WERI-Rb-1 (cell line): ENCODE data around the gene KCNMA1.

Experiments used
- DNase-seq: peaks from one replicate; pipeline ENCODE4 v3.0.0-alpha.2; 2020
- H3K27ac ChIP-seq: fragments of 250-450 bp; sonication (Bioruptor Pico); 2 replicates; pipeline ENCODE4 v1.5.1; 2020; ENCODE audit warnings: mild to moderate bottlenecking, moderate library complexity
- H3K27me3 ChIP-seq: fragments of 250-450 bp; sonication (Bioruptor Pico); 2 replicates; pipeline ENCODE4 v1.5.1; 2021; ENCODE audit warnings: mild to moderate bottlenecking, low read depth, moderate library complexity; ENCODE audit not compliant: insufficient read depth, severe bottlenecking
- H3K36me3 ChIP-seq: fragments of 250-450 bp; sonication (Bioruptor Pico); 2 replicates; pipeline ENCODE4 v1.5.1; 2020; ENCODE audit warnings: mild to moderate bottlenecking, moderate library complexity
- H3K4me3 ChIP-seq: 2 replicates; pipeline ENCODE4 v1.5.1; 2011; ENCODE audit warnings: low read depth, mild to moderate bottlenecking, control low read depth, low read length
- H3K9me3 ChIP-seq: fragments of 250-450 bp; sonication (Bioruptor Pico); 2 replicates; pipeline ENCODE4 v1.5.1; 2021; ENCODE audit warnings: mild to moderate bottlenecking, moderate library complexity; ENCODE audit not compliant: severe bottlenecking
- CTCF ChIP-seq: IDR thresholded peaks from 2 replicates; pipeline ENCODE4 v1.5.1; 2011; ENCODE audit warnings: low read depth, mild to moderate bottlenecking, control low read depth, inconsistent platforms, low read length

The KCNMA1 gene

GRCh38 chr10:77231375-77231774 lies 406.2 kb downstream of the KCNMA1 start:
- DNase-seq, result no peak
- no peak overlapping the region for H3K4me3 ChIP-seq
- H3K36me3 ChIP-seq, result no peaks in the 10 kb centered on the region
- no peak for TF ChIP-seq CTCF
- H3K27ac ChIP-seq, result no peak overlapping the region
- H3K9me3 ChIP-seq, result peaks cover 4% of the 10 kb centered on the region
- no peaks in the 10 kb centered on the region for H3K27me3 ChIP-seq

- no peak for TF ChIP-seq CTCF
- no peak for DNase-seq
- Histone ChIP-seq H3K4me3 (no peak overlapping the region), H3K36me3 (no peaks in the 10 kb centered on the region), H3K27me3 (no peaks in the 10 kb centered on the region), H3K9me3 (peaks cover 4% of the 10 kb centered on the region), H3K27ac (no peak overlapping the region)
These were observed 407.4 kb downstream of the KCNMA1 start for GRCh38 chr10:77230194-77230593.

- TF ChIP-seq CTCF, result no peak
- H3K27ac ChIP-seq, result no peak overlapping the region
- no peak for DNase-seq
- H3K4me3 ChIP-seq, result no peak overlapping the region
- peaks cover 4% of the 10 kb centered on the region for H3K9me3 ChIP-seq
- no peaks in the 10 kb centered on the region for H3K27me3 ChIP-seq
- no peaks in the 10 kb centered on the region for H3K36me3 ChIP-seq
These were observed 407.9 kb downstream of the KCNMA1 start for GRCh38 chr10:77229704-77230103.

GRCh38 chr10:77228559-77228958 lies 409.0 kb downstream of the KCNMA1 start:
- Histone ChIP-seq H3K36me3 (no peaks in the 10 kb centered on the region), H3K9me3 (peaks cover 4% of the 10 kb centered on the region), H3K4me3 (no peak overlapping the region), H3K27me3 (no peaks in the 10 kb centered on the region), H3K27ac (no peak overlapping the region)
- DNase-seq, result no peak
- no peak for TF ChIP-seq CTCF

GRCh38 chr10:77226853-77227565 lies 410.6 kb downstream of the KCNMA1 start:
- TF ChIP-seq CTCF, result no peak
- H3K4me3 ChIP-seq, result no peak overlapping the region
- H3K27me3 ChIP-seq, result no peaks in the 10 kb centered on the region
- no peak overlapping the region for H3K27ac ChIP-seq
- DNase-seq, result no peak
- H3K9me3 ChIP-seq, result no peaks in the 10 kb centered on the region
- no peaks in the 10 kb centered on the region for H3K36me3 ChIP-seq

- no peak for TF ChIP-seq CTCF
- no peak for DNase-seq
- H3K4me3 ChIP-seq, result no peak overlapping the region
- H3K27ac ChIP-seq, result no peak overlapping the region
- no peaks in the 10 kb centered on the region for H3K27me3 ChIP-seq
- H3K36me3 ChIP-seq, result no peaks in the 10 kb centered on the region
- H3K9me3 ChIP-seq, result no peaks in the 10 kb centered on the region
These were observed 411.2 kb downstream of the KCNMA1 start for GRCh38 chr10:77226452-77226851.
